Endodermal cell (in vitro differentiated cells): ENCODE data around the gene SBF2. TPM values are rescaled to one million over a fixed set of nuclear protein-coding genes. Genes with fewer than 3 reads are reported as not detected.

Source experiments
- DNase-seq: peaks from one replicate; pipeline ENCODE4 v3.0.0-alpha.2; 2017
- H3K27ac ChIP-seq: 2 replicates; pipeline ENCODE4 v1.5.1; 2013; ENCODE audit warnings: mild to moderate bottlenecking, low read depth, low read length, moderate library complexity
- H3K27me3 ChIP-seq: 2 replicates; pipeline ENCODE4 v1.6.1; 2013; ENCODE audit warnings: mild to moderate bottlenecking, low read length, moderate library complexity; ENCODE audit not compliant: insufficient read depth, control insufficient read depth, poor library complexity, severe bottlenecking
- H3K36me3 ChIP-seq: 2 replicates; pipeline ENCODE4 v1.7.0; 2013; ENCODE audit warnings: mild to moderate bottlenecking, low read length, moderate library complexity; ENCODE audit not compliant: control insufficient read depth, insufficient read depth
- H3K4me1 ChIP-seq: one replicate; pipeline ENCODE4 v1.7.0; 2013; ENCODE audit warnings: low read length; ENCODE audit not compliant: control insufficient read depth, insufficient read depth
- H3K4me3 ChIP-seq: 2 replicates; pipeline ENCODE4 v1.5.1; 2013; ENCODE audit warnings: mild to moderate bottlenecking, low read length, moderate library complexity
- H3K9ac ChIP-seq: 2 replicates; pipeline ENCODE4 v1.6.1; 2013; ENCODE audit warnings: mild to moderate bottlenecking, low read length, moderate library complexity; ENCODE audit not compliant: poor library complexity, severe bottlenecking; ENCODE audit errors: extremely low read depth
- H3K9me3 ChIP-seq: 2 replicates; pipeline ENCODE4 v1.6.1; 2013; ENCODE audit warnings: mild to moderate bottlenecking, low read length, moderate library complexity; ENCODE audit not compliant: control insufficient read depth
- H3K27ac Mint-ChIP-seq: 2 replicates; pipeline ENCODE4 v1.8.0; 2020; ENCODE audit warnings: mixed read lengths
- H3K27me3 Mint-ChIP-seq: 2 replicates; pipeline ENCODE4 v1.8.0; 2021; ENCODE audit warnings: mild to moderate bottlenecking, mixed read lengths; ENCODE audit not compliant: insufficient read depth
- H3K36me3 Mint-ChIP-seq: 2 replicates; pipeline ENCODE4 v1.8.0; 2020; ENCODE audit warnings: low read depth, mixed read lengths
- H3K4me1 Mint-ChIP-seq: 2 replicates; pipeline ENCODE4 v1.8.0; 2020; ENCODE audit warnings: mixed read lengths
- H3K4me3 Mint-ChIP-seq: 2 replicates; pipeline ENCODE4 v1.8.0; 2020; ENCODE audit warnings: mild to moderate bottlenecking, moderate library complexity, mixed read lengths
- H3K9me3 Mint-ChIP-seq: 2 replicates; pipeline ENCODE4 v1.8.0; 2020; ENCODE audit warnings: mild to moderate bottlenecking, mixed read lengths
- CTCF ChIP-seq: fragments of 200-600 bp; sonication (generic); conservative IDR thresholded peaks from 2 replicates; pipeline ENCODE4 v1.5.0; 2021; ENCODE audit warnings: antibody characterized with exemption, mild to moderate bottlenecking
- WGBS, 2 experiments: methylation state at CpG; one replicate each; pipeline versions ENCODE4 v1.1.5 to v1.1.7; 2013; ENCODE audit warnings: missing lambda C conversion rate in 2 of 2, mixed read lengths in 1 of 2; ENCODE audit not compliant: insufficient coverage in 1 of 2, insufficient read length in 1 of 2; 5-methylcytosine and 5-hydroxymethylcytosine counted together
- total RNA-seq, 2 donors: library from RNA; stranded (reverse); fragmentation: NEBNext Ultra II Directional in 1 of 2; extraction: Animal tissue kit (Norgen Biotek cat#: 25700) in 1 of 2; gene quantifications; 2 replicates in 1 of 2; 3 replicates in 1 of 2; pipeline ENCODE4 v1.2.1, GENCODE V29; 2021

The SBF2 gene
- total RNA-seq, 2 donors from 2014 or later, result 27.1 to 32.5 TPM

GRCh38 chr11:10303558-10304363 is 9.7 kb upstream of the SBF2 start:
- Mint-ChIP-seq H3K4me1 (peaks cover 26% of the 10 kb centered on the region), H3K9me3 (no peaks in the 10 kb centered on the region), H3K27me3 (peaks cover 87% of the 10 kb centered on the region), H3K27ac (peak overlapping the region; percentile 81), H3K4me3 (peak overlapping the region; percentile 71), H3K36me3 (peaks cover 2% of the 10 kb centered on the region)
- no peak for TF ChIP-seq CTCF
- H3K27me3 ChIP-seq, result peaks cover 65% of the 10 kb centered on the region
- H3K27ac ChIP-seq, result no peak overlapping the region
- peak overlapping the region; percentile 70 for H3K9ac ChIP-seq
- H3K36me3 ChIP-seq, result peaks cover 35% of the 10 kb centered on the region
- no peaks in the 10 kb centered on the region for H3K4me1 ChIP-seq
- H3K9me3 ChIP-seq, result no peaks in the 10 kb centered on the region
- 1 to 2% methylated on average over 19 to 29 of the region's 29 CpGs for WGBS, 2 experiments
- peak overlapping the region; percentile 93 for H3K4me3 ChIP-seq
- DNase-seq, result peak; percentile 82

GRCh38 chr11:10302744-10303557 is 8.9 kb upstream of the SBF2 start:
- Histone ChIP-seq H3K4me1 (no peaks in the 10 kb centered on the region), H3K36me3 (peaks cover 31% of the 10 kb centered on the region), H3K27ac (no peak overlapping the region), H3K9me3 (no peaks in the 10 kb centered on the region), H3K9ac (peak overlapping the region; percentile 70), H3K27me3 (peaks cover 59% of the 10 kb centered on the region), H3K4me3 (peak overlapping the region; percentile 93)
- peak; percentile 81 for DNase-seq
- TF ChIP-seq CTCF, result no peak
- peaks cover 23% of the 10 kb centered on the region for H3K4me1 Mint-ChIP-seq
- peaks cover 85% of the 10 kb centered on the region for H3K27me3 Mint-ChIP-seq
- peak overlapping the region; percentile 71 for H3K4me3 Mint-ChIP-seq
- 1% methylated on average over 43 to 56 of the region's 56 CpGs for WGBS, 2 experiments
- peak overlapping the region; percentile 81 for H3K27ac Mint-ChIP-seq
- H3K9me3 Mint-ChIP-seq, result no peaks in the 10 kb centered on the region
- H3K36me3 Mint-ChIP-seq, result peaks cover 2% of the 10 kb centered on the region

GRCh38 chr11:10302359-10302743 is 8.3 kb upstream of the SBF2 start:
- Histone ChIP-seq H3K27ac (no peak overlapping the region), H3K4me3 (peak overlapping the region; percentile 93), H3K4me1 (no peaks in the 10 kb centered on the region), H3K36me3 (peaks cover 29% of the 10 kb centered on the region), H3K9ac (peak overlapping the region; percentile 70), H3K27me3 (peaks cover 57% of the 10 kb centered on the region), H3K9me3 (no peaks in the 10 kb centered on the region)
- peak overlapping the region; percentile 71 for H3K4me3 Mint-ChIP-seq
- no peak for TF ChIP-seq CTCF
- H3K9me3 Mint-ChIP-seq, result no peaks in the 10 kb centered on the region
- H3K27me3 Mint-ChIP-seq, result peaks cover 84% of the 10 kb centered on the region
- peak; percentile 64 for DNase-seq
- H3K36me3 Mint-ChIP-seq, result peaks cover 2% of the 10 kb centered on the region
- peaks cover 23% of the 10 kb centered on the region for H3K4me1 Mint-ChIP-seq
- 0 to 8% methylated on average over 7 to 10 of the region's 10 CpGs for WGBS, 2 experiments
- no peak overlapping the region for H3K27ac Mint-ChIP-seq
